Peyer's patch (tissue), 4 donors: ENCODE results near the gene CA11. TPM values are rescaled to one million over a fixed set of nuclear protein-coding genes. Genes with fewer than 3 reads are reported as not detected.

Experiments
- DNase-seq, 3 donors: peaks; one replicate each; pipeline ENCODE4 v3.0.0-alpha.2; 2017 to 2019
- H3K27ac ChIP-seq, 4 donors: fragments of 200-600 bp; sonication (generic); one replicate each; pipeline ENCODE4 v1.5.1; 2016 to 2019
- H3K27me3 ChIP-seq, 2 donors: fragments of 200-600 bp; sonication (generic); one replicate each; pipeline ENCODE4 v1.5.1; 2019
- H3K36me3 ChIP-seq, 3 donors: fragments of 200-600 bp; sonication (generic); one replicate each; pipeline ENCODE4 v1.5.1; 2016 to 2019
- H3K4me1 ChIP-seq, 4 donors: fragments of 200-600 bp; sonication (generic); one replicate each; pipeline ENCODE4 v1.5.1; 2016 to 2019
- H3K4me3 ChIP-seq, 4 donors: fragments of 200-600 bp; sonication (generic); 1 replicate in 3 of 4; 2 replicates in 1 of 4; pipeline ENCODE4 v1.5.1; 2016 to 2019; ENCODE audit warnings: mild to moderate bottlenecking in 1 of 4
- H3K9me3 ChIP-seq, 4 donors: fragments of 200-600 bp; sonication (generic); one replicate each; pipeline ENCODE4 v1.5.1; 2016 to 2019; ENCODE audit warnings: mild to moderate bottlenecking in 1 of 4
- POLR2A ChIP-seq, 2 donors: fragments of 450-650 bp; IDR thresholded peaks; one replicate each; pipeline ENCODE4 v1.5.1; 2017; ENCODE audit warnings: antibody characterized with exemption in 2 of 2, mild to moderate bottlenecking in 2 of 2, moderate library complexity in 2 of 2
- total RNA-seq, 4 donors: library from RNA; depleted of rRNA; stranded (reverse); fragments of >200 nt; gene quantifications; one replicate each; pipeline ENCODE4 v1.1.0, GENCODE V29; 2016
- TF ChIP-seq, protein P1 (sequence below), 6 experiments: fragments of 450-650 bp in 4 of 6; fragments of 200-600 bp in 2 of 6; sonication (generic) in 1 of 6; IDR thresholded peaks; one replicate each; pipeline ENCODE4 v1.5.1; 2017 to 2019; ENCODE audit warnings: antibody characterized with exemption in 6 of 6, mild to moderate bottlenecking in 3 of 6, moderate library complexity in 1 of 6

The CA11 gene
- total RNA-seq, 4 donors from 2014 or later = 0.70 to 8.3 (median 2.1) TPM

DNA sequence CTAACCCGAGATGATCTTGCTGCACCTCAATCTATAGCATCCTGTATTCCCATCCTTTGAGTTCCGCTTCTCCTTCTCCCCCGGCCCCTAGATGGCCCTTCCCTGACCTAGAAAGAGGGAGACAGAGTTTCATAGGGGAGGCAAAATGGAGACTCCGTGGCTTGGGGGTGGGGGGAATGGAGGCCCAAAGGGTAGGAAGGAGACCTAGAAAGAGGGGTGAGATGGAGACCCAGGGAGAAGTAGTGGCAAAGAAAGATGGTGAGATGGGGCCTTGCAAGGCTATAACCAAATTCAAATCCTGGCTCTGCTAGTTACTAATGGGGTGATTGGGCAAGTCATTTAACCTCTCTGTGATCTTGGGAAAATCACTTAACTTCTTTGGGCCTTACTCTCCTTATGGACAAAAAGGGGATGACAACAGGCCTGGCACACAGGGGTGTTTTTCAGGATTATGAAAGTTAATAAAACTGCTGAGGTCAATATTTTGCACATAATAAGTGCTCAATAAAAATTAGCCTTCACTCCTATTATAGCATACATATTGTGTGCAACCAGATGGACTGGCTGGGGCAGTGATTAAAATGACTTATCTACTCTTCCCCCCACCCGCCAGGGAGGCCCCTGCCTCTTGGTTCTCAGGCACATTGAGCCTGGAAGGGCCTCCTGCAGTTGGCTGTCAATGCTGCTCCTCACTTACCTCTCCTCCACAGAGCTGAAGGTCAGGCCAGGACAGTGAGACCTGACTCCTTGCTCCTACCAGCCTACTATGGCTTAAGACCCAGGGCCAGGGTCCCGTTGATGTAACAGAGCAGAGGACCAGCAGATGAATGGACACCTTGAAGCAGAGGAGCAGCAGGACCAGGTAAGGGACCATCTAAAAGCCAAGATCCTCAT is 26.0 kb downstream of the CA11 start:
- peaks cover 0 to 27% (median 0%) of the 10 kb centered on the region in 3 donors for H3K36me3 ChIP-seq
- peaks cover 4 to 55% (median 26%) of the 10 kb centered on the region in 4 donors for H3K4me1 ChIP-seq
- DNase-seq = peak in 1 of 3 donors; percentile 50
- peak overlapping the region; percentile 62 to 93 (median 78) for H3K4me3 ChIP-seq
- TF ChIP-seq, protein P1, sequence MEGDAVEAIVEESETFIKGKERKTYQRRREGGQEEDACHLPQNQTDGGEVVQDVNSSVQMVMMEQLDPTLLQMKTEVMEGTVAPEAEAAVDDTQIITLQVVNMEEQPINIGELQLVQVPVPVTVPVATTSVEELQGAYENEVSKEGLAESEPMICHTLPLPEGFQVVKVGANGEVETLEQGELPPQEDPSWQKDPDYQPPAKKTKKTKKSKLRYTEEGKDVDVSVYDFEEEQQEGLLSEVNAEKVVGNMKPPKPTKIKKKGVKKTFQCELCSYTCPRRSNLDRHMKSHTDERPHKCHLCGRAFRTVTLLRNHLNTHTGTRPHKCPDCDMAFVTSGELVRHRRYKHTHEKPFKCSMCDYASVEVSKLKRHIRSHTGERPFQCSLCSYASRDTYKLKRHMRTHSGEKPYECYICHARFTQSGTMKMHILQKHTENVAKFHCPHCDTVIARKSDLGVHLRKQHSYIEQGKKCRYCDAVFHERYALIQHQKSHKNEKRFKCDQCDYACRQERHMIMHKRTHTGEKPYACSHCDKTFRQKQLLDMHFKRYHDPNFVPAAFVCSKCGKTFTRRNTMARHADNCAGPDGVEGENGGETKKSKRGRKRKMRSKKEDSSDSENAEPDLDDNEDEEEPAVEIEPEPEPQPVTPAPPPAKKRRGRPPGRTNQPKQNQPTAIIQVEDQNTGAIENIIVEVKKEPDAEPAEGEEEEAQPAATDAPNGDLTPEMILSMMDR (IDR thresholded peaks at IDR 0.05) = peak in 2 of 6 experiments; percentile 17 to 50
- no peak for TF ChIP-seq POLR2A (IDR thresholded peaks at IDR 0.05)
- no peaks in the 10 kb centered on the region for H3K27me3 ChIP-seq
- no peaks in the 10 kb centered on the region for H3K9me3 ChIP-seq
- H3K27ac ChIP-seq = peak overlapping the region; percentile 88 to 97 (median 92)

DNA sequence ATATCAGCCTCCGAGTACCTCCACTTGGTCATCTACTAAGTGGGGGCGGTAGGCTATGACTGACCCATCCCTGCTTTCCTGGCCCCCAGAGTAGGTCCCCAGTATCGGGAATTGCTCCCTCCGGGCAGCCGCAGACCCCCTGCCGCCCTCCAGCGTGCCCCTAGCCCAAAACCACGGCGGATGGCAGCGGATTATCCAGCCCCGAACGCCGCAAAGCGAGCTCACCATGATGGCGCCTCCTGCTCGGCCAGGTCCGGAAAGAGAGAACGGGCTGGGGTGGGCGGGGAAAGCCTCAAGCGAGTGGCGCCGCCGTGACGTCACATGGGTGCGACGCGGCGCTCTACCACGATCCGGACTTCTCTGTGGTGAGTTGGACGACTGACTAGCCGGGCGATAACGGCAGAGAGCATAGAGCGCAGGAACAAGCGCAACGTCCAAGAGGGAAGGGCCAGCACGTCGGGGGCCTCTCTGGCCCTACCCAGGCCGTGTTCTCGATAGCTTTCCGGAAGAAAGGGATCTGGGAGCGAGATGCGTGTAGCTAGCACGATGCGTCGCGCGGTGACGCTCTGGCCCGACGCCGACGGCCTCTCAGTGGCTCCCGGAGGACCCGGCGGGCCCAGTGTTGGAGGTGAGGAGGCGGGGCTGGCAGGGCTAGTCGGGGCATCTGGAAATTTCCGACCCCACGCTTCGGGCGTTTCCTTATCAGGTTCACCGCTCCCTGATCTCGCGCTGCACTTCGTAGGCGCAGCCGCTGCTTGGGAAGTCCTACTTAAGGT is 26.9 kb downstream of the CA11 start, which contains the start of the genes RPL18 and SPHK2:
Gene RPL18, minus strand, starts transcription at position 263 of the 776 bp plus-strand sequence. Its CDS starts 35 bp downstream, at position 228.
Gene SPHK2, plus strand, starts transcription at position 591 of the 776 bp plus-strand sequence. CDS start 1,009 bp downstream, outside the sequence.
- TF ChIP-seq, protein P1 (IDR thresholded peaks at IDR 0.05) = peak in 1 of 6 experiments; percentile 7
- TF ChIP-seq POLR2A (IDR thresholded peaks at IDR 0.05) = peak; percentile 85 to 97
- no peaks in the 10 kb centered on the region for H3K9me3 ChIP-seq
- peaks cover 4 to 49% (median 23%) of the 10 kb centered on the region in 4 donors for H3K4me1 ChIP-seq
- peak within 1 kb of the TSS; percentile 62 to 93 (median 78) for H3K4me3 ChIP-seq
- peak; percentile 94 to 99 (median 98) for DNase-seq
- H3K27ac ChIP-seq = peak within 1 kb of the TSS; percentile 88 to 97 (median 92)
- peaks cover 0 to 30% (median 0%) of the 10 kb centered on the region in 3 donors for H3K36me3 ChIP-seq
- H3K27me3 ChIP-seq = no peaks in the 10 kb centered on the region

DNA sequence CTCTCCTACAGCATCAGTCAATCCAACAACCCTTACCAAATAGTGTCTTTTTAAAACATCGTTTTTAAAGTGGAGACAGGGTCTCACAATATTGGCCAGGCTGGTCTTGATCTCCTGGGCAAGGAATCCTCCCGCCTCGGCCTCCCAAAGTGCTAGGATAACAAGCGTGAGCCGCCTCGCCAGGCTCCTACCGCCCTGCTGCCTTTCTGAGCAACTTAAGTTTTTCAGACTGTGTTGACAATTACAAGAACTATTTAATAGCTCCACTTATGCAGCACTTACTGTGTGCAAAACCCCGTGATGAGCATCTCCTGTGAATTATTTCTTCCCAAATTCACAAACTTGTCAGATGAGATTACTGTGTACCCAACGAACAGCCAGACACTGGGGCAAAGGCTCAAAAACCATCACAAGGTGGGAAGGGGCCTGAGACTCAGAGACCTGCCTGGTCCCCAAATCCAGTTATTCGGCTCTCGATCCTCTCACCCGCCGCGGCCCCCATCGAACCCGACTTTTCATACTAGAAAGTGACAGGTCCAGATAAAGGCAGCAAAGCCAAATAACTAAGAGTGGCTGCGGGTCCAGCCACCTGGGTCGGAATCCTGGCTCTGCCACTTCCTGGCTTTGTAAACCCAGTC is 27.6 kb downstream of the CA11 start:
- Histone ChIP-seq H3K27me3 (no peaks in the 10 kb centered on the region), H3K4me1 (peaks cover 4 to 44% (median 18%) of the 10 kb centered on the region in 4 donors), H3K36me3 (peaks cover 0 to 30% (median 0%) of the 10 kb centered on the region in 3 donors), H3K4me3 (peak overlapping the region; percentile 62 to 93 (median 78)), H3K9me3 (no peaks in the 10 kb centered on the region), H3K27ac (peak overlapping the region; percentile 88 to 97 (median 92))
- DNase-seq = peak in 1 of 3 donors; percentile 35
- TF ChIP-seq POLR2A (IDR thresholded peaks at IDR 0.05) = no peak
- TF ChIP-seq, protein P1 (IDR thresholded peaks at IDR 0.05) = peak in 1 of 6 experiments; percentile 2

DNA sequence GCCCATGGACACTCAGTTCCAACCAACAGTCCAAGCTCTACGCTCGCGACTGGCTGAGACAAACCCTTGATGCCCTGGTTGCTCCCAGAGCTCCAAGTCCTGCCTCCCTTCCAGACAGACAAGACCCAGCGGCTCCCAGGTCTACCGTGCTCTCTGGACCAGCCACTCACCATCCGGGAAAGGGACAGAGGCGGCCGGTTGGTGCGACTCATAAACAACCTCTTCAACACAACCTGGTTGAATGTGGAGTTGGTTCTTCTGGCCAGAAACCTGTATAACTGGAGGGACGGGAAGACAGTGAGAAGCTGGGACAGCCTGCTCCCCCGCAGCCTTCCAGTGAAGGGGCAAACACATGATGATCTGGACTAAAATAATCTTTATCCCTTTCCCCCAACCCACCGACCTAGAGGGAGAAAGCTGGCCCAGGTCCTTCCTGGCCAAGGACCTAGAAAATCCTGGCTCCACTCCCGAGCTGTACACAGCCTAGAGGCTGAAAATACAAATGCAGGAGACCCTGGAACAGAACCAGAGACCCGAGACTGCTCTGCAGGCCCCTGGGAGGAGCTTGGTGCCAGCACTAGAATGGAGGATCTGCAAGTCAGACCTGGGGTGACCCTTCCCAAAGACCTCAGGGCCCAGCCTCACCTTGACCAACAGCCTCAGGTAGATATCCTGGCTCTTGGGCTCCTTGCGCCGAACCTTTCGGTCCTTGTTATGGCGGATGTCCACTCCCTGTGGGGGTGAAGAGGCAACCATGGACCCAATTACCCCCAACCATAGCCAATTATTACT is 28.6 kb downstream of the CA11 start:
- H3K9me3 ChIP-seq = no peaks in the 10 kb centered on the region
- H3K4me3 ChIP-seq = peak overlapping the region in 3 of 4 donors; percentile 62 to 93 (median 90)
- TF ChIP-seq, protein P1 (IDR thresholded peaks at IDR 0.05) = no peak
- no peak for TF ChIP-seq POLR2A (IDR thresholded peaks at IDR 0.05)
- H3K36me3 ChIP-seq = peaks cover 0 to 30% (median 0%) of the 10 kb centered on the region in 3 donors
- no peaks in the 10 kb centered on the region for H3K27me3 ChIP-seq
- DNase-seq = peak in 1 of 3 donors; percentile 59
- H3K27ac ChIP-seq = peak overlapping the region; percentile 88 to 97 (median 92)
- H3K4me1 ChIP-seq = peaks cover 4 to 37% (median 15%) of the 10 kb centered on the region in 4 donors
